H1 (cell line): Measurements from ENCODE around the gene PREX1. TPM values are rescaled to one million over a fixed set of nuclear protein-coding genes. Genes with fewer than 3 reads are reported as not detected.

ENCODE experiments used
- SIRT6 ChIP-seq: IDR thresholded peaks from one replicate; pipeline ENCODE4 v1.7.1; 2012; ENCODE audit warnings: low read length, inconsistent platforms
- polyA plus RNA-seq, 7 experiments: library from polyadenylated mRNA; depleted of rRNA in 3 of 7; stranded (reverse) in 5 of 7; unstranded in 2 of 7; fragments of >200 nt in 5 of 7; fragments of 200-250 nt in 2 of 7; gene quantifications; 1 replicate in 5 of 7; 2 replicates in 1 of 7; 4 replicates in 1 of 7; pipeline versions ENCODE4 v1.2.1 to v1.2.3, GENCODE V29; 2011 to 2013; ENCODE audit warnings: missing spikeins in 2 of 7, mixed read lengths in 2 of 7
- total RNA-seq: library from RNA; stranded (reverse); fragmentation: NEBNext Ultra II Directional; extraction: Animal tissue kit (Norgen Biotek cat#: 25700); gene quantifications from 2 replicates; pipeline ENCODE4 v1.2.1, GENCODE V29; 2021

The PREX1 gene
- total and polyA plus RNA-seq, 2 of the 8 experiments (the other 6 are each of a cell fraction or from before 2014, with no cell fraction given): 10.7 to 12.8 TPM

DNA sequence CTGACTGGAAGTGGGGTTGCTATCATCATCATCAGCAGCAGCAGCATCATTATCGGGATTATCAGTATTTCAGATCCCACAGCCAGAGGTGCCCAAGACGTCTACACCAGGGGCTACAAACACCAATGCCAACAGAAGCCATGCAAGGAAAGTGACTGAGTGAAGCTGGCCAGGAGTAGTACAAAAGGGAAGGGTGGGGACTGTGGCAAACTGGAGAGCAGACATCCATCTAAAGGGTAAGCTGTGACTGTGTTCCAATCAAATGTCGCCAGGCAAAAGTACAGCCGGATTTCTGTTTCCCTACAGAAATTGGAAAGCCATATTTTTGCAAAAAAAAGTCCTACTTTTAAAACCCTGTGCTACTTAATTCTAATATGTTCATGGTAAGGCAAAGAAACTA lies 50.0 kb downstream of the PREX1 start (continued):
- TF ChIP-seq SIRT6: no peak
